DND-41 (cell line): ENCODE measurements around the gene ZNF672.
"Not testable (repeated sequence)": the region's sequence is repeated elsewhere in the genome, so short reads cannot be mapped to it uniquely, and the experiment has no call there.

Experiments
- ATAC-seq: fragments of 200-7000 bp; cut with Tn5 transposase; 3 replicates; pipeline ENCODE4 v1.9.1; 2021; ENCODE audit warnings: low read depth; ENCODE audit not compliant: insufficient read depth
- DNase-seq: peaks from one replicate; pipeline ENCODE4 v3.0.0-alpha.2; 2020
- H2AFZ ChIP-seq: 2 replicates; pipeline ENCODE4 v1.6.0; 2012; ENCODE audit warnings: low read depth, low read length
- H3K27ac ChIP-seq: 2 replicates; pipeline ENCODE4 v1.5.1; 2012; ENCODE audit warnings: low read length, inconsistent platforms
- H3K27me3 ChIP-seq: fragments of 200-600 bp; sonication (generic); 2 replicates; pipeline ENCODE4 v1.6.0; 2012; ENCODE audit warnings: low read length, mild to moderate bottlenecking, inconsistent platforms; ENCODE audit not compliant: insufficient read depth, poor library complexity
- H3K36me3 ChIP-seq: 2 replicates; pipeline ENCODE4 v1.5.1; 2012; ENCODE audit warnings: low read length, inconsistent platforms; ENCODE audit not compliant: insufficient read depth
- H3K4me1 ChIP-seq: 2 replicates; pipeline ENCODE4 v1.5.1; 2012; ENCODE audit warnings: mild to moderate bottlenecking, low read length; ENCODE audit not compliant: insufficient read depth
- H3K4me2 ChIP-seq: 2 replicates; pipeline ENCODE4 v1.6.0; 2012; ENCODE audit warnings: mild to moderate bottlenecking, moderate library complexity, low read length, inconsistent platforms; ENCODE audit not compliant: insufficient read depth
- H3K4me3 ChIP-seq, 2 experiments: fragments of 200-600 bp in 1 of 2; shearing (Covaris generic) in 1 of 2; 2 replicates each; pipeline ENCODE4 v1.5.1; 2012 to 2016; ENCODE audit warnings: inconsistent platforms in 2 of 2, low read length in 2 of 2, mild to moderate bottlenecking in 2 of 2, low read depth in 1 of 2, moderate library complexity in 1 of 2
- H3K79me2 ChIP-seq: 2 replicates; pipeline ENCODE4 v1.6.0; 2012; ENCODE audit warnings: low read length, inconsistent platforms; ENCODE audit not compliant: insufficient read depth
- H3K9ac ChIP-seq: 2 replicates; pipeline ENCODE4 v1.6.0; 2012; ENCODE audit warnings: low read depth, mild to moderate bottlenecking, inconsistent platforms, low read length, moderate library complexity
- H3K9me3 ChIP-seq: 2 replicates; pipeline ENCODE4 v1.5.1; 2012; ENCODE audit warnings: low read length, moderate library complexity, mild to moderate bottlenecking, inconsistent platforms; ENCODE audit not compliant: insufficient read depth, severe bottlenecking
- H4K20me1 ChIP-seq: 2 replicates; pipeline ENCODE4 v1.6.0; 2012; ENCODE audit warnings: low read length; ENCODE audit not compliant: insufficient read depth
- CTCF ChIP-seq: IDR thresholded peaks from 2 replicates; pipeline ENCODE4 v1.5.1; 2012; ENCODE audit warnings: borderline replicate concordance, low read length, moderate library complexity, mild to moderate bottlenecking; ENCODE audit not compliant: poor library complexity, severe bottlenecking; ENCODE audit errors: extremely low read depth
- EZH2 ChIP-seq: IDR thresholded peaks from 3 replicates; pipeline ENCODE4 v1.6.1; 2012; ENCODE audit warnings: borderline replicate concordance, low read depth, mild to moderate bottlenecking, moderate library complexity, low read length, inconsistent platforms; ENCODE audit not compliant: severe bottlenecking

The ZNF672 gene

GRCh38 chr1:248873993-248874533, 36.0 kb downstream of the ZNF672 start:
- peak overlapping the region; percentile 77 for H3K4me2 ChIP-seq
- peak overlapping the region; percentile 24 to 67; a peak in 3 of 4 replicates for H3K4me3 ChIP-seq
- H4K20me1 ChIP-seq = no peaks in the 10 kb centered on the region
- DNase-seq = peak; percentile 83
- peak overlapping the region; percentile 57 for H2AFZ ChIP-seq
- H3K4me1 ChIP-seq = peaks cover 18% of the 10 kb centered on the region
- ATAC-seq = peak; percentile 66
- H3K36me3 ChIP-seq = no peaks in the 10 kb centered on the region
- no peaks in the 10 kb centered on the region for H3K79me2 ChIP-seq
- no peaks in the 10 kb centered on the region for H3K9me3 ChIP-seq
- H3K9ac ChIP-seq = peak overlapping the region; percentile 66
- TF ChIP-seq CTCF (no peak), EZH2 (no peak)
- H3K27ac ChIP-seq = peak overlapping the region; percentile 89
- H3K27me3 ChIP-seq = no peaks in the 10 kb centered on the region

GRCh38 chr1:248881261-248881660, 43.2 kb downstream of the ZNF672 start:
- no peak for DNase-seq
- ATAC-seq = no peak
- no peaks in the 10 kb centered on the region for H3K36me3 ChIP-seq
- TF ChIP-seq CTCF (no peak), EZH2 (no peak)
- H4K20me1 ChIP-seq = no peaks in the 10 kb centered on the region
- H2AFZ ChIP-seq = no peak overlapping the region
- H3K4me1 ChIP-seq = no peaks in the 10 kb centered on the region
- H3K9me3 ChIP-seq = no peaks in the 10 kb centered on the region
- no peak overlapping the region for H3K9ac ChIP-seq
- no peaks in the 10 kb centered on the region for H3K79me2 ChIP-seq
- H3K27ac ChIP-seq = no peak overlapping the region
- H3K4me3 ChIP-seq = no peak overlapping the region
- no peak overlapping the region for H3K4me2 ChIP-seq
- H3K27me3 ChIP-seq = no peaks in the 10 kb centered on the region

GRCh38 chr1:248882427-248882826, 44.4 kb downstream of the ZNF672 start:
- not testable (repeated sequence) for H3K9ac ChIP-seq, H3K27me3 ChIP-seq, H3K4me3 ChIP-seq, ATAC-seq, H3K9me3 ChIP-seq, H4K20me1 ChIP-seq, H3K27ac ChIP-seq, H3K79me2 ChIP-seq, DNase-seq, H3K36me3 ChIP-seq, H3K4me2 ChIP-seq, H2AFZ ChIP-seq, H3K4me1 ChIP-seq

- no peaks in the 10 kb centered on the region for H3K27me3 ChIP-seq
- no peak for DNase-seq
- no peak for TF ChIP-seq CTCF
- no peak for TF ChIP-seq EZH2
- no peak overlapping the region for H2AFZ ChIP-seq
- H3K9me3 ChIP-seq = no peaks in the 10 kb centered on the region
- H3K27ac ChIP-seq = no peak overlapping the region
- ATAC-seq = no peak
- H3K4me2 ChIP-seq = no peak overlapping the region
- no peaks in the 10 kb centered on the region for H3K36me3 ChIP-seq
- H3K9ac ChIP-seq = no peak overlapping the region
- no peak overlapping the region for H3K4me3 ChIP-seq
- no peaks in the 10 kb centered on the region for H4K20me1 ChIP-seq
- H3K4me1 ChIP-seq = no peaks in the 10 kb centered on the region
- no peaks in the 10 kb centered on the region for H3K79me2 ChIP-seq
Measured at GRCh38 chr1:248884632-248885295, 46.7 kb downstream of the ZNF672 start.
